Measurements from ENCODE around the gene RAI1. TPM values are rescaled to one million over a fixed set of nuclear protein-coding genes. Genes with fewer than 3 reads are reported as not detected.

RAI1 gene
- total and polyA plus RNA-seq, 10 of the 15 experiments (the other 5 are each of a cell fraction or from before 2014, with no cell fraction given), result 0.66 to 37.7 (median 6.0) TPM

DNA sequence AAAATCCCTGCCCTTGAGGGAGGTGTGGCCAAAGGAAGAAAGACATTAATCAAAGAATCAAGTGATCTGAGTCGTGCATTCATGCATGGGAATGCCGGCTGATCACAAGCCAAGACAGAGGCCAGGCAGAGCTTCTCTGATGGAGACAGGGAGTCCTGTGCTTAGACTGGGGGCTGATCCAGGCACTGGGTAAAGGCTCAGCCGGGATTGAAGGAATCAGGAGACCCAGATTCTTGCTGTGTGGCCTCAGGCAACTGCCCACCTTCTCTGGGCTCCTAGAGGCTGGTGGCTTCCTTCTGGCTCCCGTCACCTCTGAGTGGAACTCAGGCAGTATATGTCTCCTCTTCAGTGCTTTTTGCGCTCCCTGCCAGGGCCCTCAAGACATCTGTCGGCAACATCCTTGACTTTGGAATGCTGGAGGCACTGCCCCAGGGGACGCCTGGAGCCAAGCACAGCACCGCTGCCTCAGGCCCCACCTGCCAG lies 17.7 kb downstream of the RAI1 start:
- Histone ChIP-seq H3K27ac (ENCODE audit: control insufficient read depth, insufficient read depth) (no peak overlapping the region), H3K4me1 (ENCODE audit: control insufficient read depth, insufficient read depth, low read length) (peaks cover 11% of the 10 kb centered on the region), H3K4me3 (no peak overlapping the region), H3K4me2 (ENCODE audit: control insufficient read depth, insufficient read depth) (no peak overlapping the region), H4K20me1 (ENCODE audit: control insufficient read depth, insufficient read depth) (0 out of 2 replicates have a peak, but pooled peaks cover 3% of the 10 kb centered on the region), H3K79me2 (ENCODE audit: control insufficient read depth, insufficient read depth, low read length) (peaks cover 64% of the 10 kb centered on the region), H3K9ac (ENCODE audit: control insufficient read depth, insufficient read depth, low read length) (no peak overlapping the region), H3K27me3 (replicated peaks in 1 of 2; ENCODE audit: control insufficient read depth in 2 of 2, insufficient read depth in 2 of 2, low read length in 1 of 2) (no peaks in the 10 kb centered on the region), H3K9me3 (replicated peaks; ENCODE audit: control insufficient read depth, insufficient read depth, low read length) (no peaks in the 10 kb centered on the region), H2AFZ (ENCODE audit: control insufficient read depth, low read depth, low read length) (no peak overlapping the region), H3K36me3 (ENCODE audit: control insufficient read depth in 2 of 2, insufficient read depth in 2 of 2, low read length in 1 of 2) (peaks cover 1 to 5% of the 10 kb centered on the region in 2 experiments; a peak in 3 of 4 replicates)
- in situ Hi-C loops (cut with MboI), result no loop called here
- ChIA-PET RAD21 (ENCODE audit: unreplicated experiment) (no interaction called here), SMC1A (ENCODE audit: uncharacterized antibody, unreplicated experiment) (no interaction called here), CTCF (no interaction called here), POLR2A (no interaction called here)
- intact Hi-C loops (cut with micrococcal nuclease; ENCODE audit: unreplicated experiment), result no loop called here
- DNase-seq (ENCODE audit: low read depth, low spot score) (no peak), ATAC-seq (no peak), FAIRE-seq (no peak)
- 85% methylated on average over 8 of the region's 8 CpGs for WGBS (ENCODE audit: insufficient coverage, insufficient replicate concordance, low lambda C conversion rate, missing lambda C conversion rate)
- no TSS peak for BruUV-seq (replicated peaks)
- TF ChIP-seq, protein P1, sequence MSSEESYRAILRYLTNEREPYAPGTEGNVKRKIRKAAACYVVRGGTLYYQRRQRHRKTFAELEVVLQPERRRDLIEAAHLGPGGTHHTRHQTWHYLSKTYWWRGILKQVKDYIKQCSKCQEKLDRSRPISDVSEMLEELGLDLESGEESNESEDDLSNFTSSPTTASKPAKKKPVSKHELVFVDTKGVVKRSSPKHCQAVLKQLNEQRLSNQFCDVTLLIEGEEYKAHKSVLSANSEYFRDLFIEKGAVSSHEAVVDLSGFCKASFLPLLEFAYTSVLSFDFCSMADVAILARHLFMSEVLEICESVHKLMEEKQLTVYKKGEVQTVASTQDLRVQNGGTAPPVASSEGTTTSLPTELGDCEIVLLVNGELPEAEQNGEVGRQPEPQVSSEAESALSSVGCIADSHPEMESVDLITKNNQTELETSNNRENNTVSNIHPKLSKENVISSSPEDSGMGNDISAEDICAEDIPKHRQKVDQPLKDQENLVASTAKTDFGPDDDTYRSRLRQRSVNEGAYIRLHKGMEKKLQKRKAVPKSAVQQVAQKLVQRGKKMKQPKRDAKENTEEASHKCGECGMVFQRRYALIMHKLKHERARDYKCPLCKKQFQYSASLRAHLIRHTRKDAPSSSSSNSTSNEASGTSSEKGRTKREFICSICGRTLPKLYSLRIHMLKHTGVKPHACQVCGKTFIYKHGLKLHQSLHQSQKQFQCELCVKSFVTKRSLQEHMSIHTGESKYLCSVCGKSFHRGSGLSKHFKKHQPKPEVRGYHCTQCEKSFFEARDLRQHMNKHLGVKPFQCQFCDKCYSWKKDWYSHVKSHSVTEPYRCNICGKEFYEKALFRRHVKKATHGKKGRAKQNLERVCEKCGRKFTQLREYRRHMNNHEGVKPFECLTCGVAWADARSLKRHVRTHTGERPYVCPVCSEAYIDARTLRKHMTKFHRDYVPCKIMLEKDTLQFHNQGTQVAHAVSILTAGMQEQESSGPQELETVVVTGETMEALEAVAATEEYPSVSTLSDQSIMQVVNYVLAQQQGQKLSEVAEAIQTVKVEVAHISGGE (CRISPR knock-in tag; IDR thresholded peaks at IDR 0.05), result no peak
- TF ChIP-seq RAD21 (IDR thresholded peaks at IDR 0.05; ENCODE audit: insufficient read depth, low read depth, low read length) (no peak), MYC (IDR thresholded peaks at IDR 0.05; ENCODE audit: insufficient read depth, insufficient read length, insufficient replicate concordance, low read length, severe bottlenecking) (no peak), KAT2A (conservative IDR thresholded peaks at IDR 0.05; ENCODE audit: control insufficient read depth, low read depth, low read length) (no peak), SIN3A (IDR thresholded peaks at IDR 0.05; ENCODE audit: low read depth, low read length) (no peak), ZNF274 (IDR thresholded peaks at IDR 0.05; ENCODE audit: insufficient read depth, insufficient read length) (no peak), POLR2A (IDR thresholded peaks at IDR 0.05; ENCODE audit: low read depth, low read length) (no peak), FOS (IDR thresholded peaks at IDR 0.05; ENCODE audit: borderline replicate concordance, extremely low read depth, insufficient read length) (no peak)
- TF ChIP-seq, protein P2, sequence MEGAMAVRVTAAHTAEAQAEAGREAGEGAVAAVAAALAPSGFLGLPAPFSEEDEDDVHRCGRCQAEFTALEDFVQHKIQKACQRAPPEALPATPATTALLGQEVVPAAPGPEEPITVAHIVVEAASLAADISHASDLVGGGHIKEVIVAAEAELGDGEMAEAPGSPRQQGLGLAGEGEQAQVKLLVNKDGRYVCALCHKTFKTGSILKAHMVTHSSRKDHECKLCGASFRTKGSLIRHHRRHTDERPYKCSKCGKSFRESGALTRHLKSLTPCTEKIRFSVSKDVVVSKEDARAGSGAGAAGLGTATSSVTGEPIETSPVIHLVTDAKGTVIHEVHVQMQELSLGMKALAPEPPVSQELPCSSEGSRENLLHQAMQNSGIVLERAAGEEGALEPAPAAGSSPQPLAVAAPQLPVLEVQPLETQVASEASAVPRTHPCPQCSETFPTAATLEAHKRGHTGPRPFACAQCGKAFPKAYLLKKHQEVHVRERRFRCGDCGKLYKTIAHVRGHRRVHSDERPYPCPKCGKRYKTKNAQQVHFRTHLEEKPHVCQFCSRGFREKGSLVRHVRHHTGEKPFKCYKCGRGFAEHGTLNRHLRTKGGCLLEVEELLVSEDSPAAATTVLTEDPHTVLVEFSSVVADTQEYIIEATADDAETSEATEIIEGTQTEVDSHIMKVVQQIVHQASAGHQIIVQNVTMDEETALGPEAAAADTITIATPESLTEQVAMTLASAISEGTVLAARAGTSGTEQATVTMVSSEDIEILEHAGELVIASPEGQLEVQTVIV (IDR thresholded peaks at IDR 0.05; ENCODE audit: borderline replicate concordance, partially characterized antibody), result no peak
- TF ChIP-seq, protein P3, sequence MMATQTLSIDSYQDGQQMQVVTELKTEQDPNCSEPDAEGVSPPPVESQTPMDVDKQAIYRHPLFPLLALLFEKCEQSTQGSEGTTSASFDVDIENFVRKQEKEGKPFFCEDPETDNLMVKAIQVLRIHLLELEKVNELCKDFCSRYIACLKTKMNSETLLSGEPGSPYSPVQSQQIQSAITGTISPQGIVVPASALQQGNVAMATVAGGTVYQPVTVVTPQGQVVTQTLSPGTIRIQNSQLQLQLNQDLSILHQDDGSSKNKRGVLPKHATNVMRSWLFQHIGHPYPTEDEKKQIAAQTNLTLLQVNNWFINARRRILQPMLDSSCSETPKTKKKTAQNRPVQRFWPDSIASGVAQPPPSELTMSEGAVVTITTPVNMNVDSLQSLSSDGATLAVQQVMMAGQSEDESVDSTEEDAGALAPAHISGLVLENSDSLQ (IDR thresholded peaks at IDR 0.05), result no peak
- TF ChIP-seq, protein P4, sequence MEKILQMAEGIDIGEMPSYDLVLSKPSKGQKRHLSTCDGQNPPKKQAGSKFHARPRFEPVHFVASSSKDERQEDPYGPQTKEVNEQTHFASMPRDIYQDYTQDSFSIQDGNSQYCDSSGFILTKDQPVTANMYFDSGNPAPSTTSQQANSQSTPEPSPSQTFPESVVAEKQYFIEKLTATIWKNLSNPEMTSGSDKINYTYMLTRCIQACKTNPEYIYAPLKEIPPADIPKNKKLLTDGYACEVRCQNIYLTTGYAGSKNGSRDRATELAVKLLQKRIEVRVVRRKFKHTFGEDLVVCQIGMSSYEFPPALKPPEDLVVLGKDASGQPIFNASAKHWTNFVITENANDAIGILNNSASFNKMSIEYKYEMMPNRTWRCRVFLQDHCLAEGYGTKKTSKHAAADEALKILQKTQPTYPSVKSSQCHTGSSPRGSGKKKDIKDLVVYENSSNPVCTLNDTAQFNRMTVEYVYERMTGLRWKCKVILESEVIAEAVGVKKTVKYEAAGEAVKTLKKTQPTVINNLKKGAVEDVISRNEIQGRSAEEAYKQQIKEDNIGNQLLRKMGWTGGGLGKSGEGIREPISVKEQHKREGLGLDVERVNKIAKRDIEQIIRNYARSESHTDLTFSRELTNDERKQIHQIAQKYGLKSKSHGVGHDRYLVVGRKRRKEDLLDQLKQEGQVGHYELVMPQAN (conservative IDR thresholded peaks at IDR 0.05), result no peak
